ENCODE results near the gene TPST2.
"Not testable (repeated sequence)": the region's sequence is repeated elsewhere in the genome, so short reads cannot be mapped to it uniquely, and the experiment has no call there.

TPST2 gene

GRCh38 chr22:26553056-26553752 is 36.7 kb downstream of the TPST2 start:
- DNase-seq: no peak

- DNase-seq: no peak
Observed at GRCh38 chr22:26552466-26552865, 37.5 kb downstream of the TPST2 start.

DNA sequence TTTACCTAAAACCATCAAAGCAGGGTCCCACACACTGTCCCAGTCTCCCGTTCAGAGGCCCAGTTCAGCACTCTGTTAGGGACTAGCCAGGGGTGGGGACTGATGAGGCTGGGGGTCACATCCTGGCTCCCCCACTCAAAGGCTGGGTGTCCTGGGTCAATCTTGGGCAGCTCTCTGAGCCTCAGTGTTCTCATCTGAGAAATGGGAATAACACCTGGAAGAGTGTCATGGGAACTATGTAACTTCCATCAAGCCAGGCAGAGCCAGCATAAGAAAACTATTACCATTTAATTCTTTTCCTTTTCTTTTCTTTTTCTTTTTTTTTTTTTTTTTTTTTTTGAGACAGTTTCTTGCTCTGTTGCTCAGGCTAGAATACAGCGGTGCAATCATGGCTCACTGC is 38.4 kb downstream of the TPST2 start:
- DNase-seq: no peak

DNA sequence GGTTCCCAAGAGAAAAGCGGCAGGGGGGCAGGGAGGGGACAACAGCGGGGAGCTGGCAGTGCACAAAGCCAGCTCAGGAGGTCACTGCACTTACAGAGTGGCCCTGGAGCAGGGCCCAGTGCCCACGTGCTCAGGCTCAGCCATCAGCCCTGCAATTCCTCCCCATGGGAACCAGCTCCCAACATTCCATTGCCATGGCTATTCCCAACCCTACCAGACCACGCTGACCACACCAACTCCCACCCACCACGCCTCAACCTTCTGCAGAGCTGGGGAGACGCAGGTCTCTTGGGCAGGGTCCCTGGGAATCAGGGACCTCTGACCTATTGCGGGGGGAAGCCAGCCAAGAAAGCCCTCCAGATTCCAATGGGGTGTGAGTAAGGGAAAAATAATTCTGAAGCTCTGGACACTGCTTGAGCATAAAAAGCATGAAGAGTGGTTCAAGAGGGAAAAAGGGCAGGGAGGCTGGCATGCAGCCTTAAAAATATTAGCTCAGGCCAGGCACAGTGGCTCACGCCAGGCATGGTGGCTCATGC is 39.4 kb downstream of the TPST2 start:
- no peak for DNase-seq

GRCh38 chr22:26549902-26550497 is 39.9 kb downstream of the TPST2 start:
- DNase-seq: no peak

DNA sequence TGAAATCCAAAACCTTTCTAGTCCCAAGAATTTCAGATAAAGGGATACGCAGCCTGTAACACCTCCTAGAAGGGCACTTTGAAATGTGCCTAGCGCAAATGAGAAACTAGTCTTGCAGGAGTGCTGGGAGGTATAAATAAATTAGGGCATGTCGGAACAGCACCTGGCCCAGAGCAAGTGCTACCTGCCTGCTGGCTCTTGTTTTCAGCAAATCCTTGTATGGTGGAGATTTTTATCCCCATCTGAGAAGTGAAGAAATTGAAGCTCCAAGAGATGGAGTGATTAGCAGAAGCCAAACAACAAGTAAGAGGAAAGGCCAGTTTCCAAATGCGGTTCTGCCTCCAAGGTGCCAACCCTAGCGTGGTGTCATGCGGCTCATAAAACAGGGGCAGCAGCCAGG is 40.9 kb downstream of the TPST2 start:
- DNase-seq: no peak

DNA sequence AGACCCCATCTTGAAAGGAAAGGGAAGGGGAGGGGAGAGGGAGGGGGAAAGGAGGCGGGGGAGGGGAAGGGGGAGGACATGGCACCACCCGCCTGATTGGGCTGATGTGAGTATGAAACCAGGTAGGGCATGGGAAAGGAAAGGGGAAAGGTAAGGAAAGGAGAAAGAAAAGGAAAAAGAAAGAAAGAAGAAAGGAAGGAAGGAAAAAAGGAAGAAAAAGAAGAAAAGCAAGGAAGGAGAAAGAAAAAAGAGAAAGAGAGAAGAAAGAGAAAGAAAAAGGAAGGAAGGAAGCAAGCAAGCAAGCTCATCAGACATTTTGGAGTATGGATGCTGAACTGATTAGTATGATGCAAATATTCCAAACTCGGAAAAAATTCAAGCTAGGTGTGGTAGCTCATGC is 41.6 kb downstream of the TPST2 start:
- no peak for DNase-seq

- no peak for DNase-seq
Observed at GRCh38 chr22:26547837-26548236, 42.1 kb downstream of the TPST2 start.

DNA sequence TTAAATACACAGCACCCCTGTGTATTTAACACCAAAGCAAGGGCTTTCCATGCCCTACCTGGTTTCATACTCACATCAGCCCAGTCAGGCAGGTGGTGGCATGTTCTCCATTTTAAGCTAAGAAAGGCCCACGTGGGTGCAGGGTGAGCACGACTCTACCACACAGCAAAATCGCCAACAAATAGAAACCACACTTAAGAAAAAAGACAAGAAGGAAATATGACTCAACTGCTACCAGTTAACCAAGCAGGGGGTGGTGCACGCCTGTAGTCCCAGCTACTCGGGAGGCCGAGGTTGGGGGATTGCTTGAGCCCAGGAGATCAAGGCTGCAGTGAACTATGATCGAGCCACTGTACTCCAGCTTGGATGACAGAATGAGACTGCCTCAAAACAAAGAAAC is 42.5 kb downstream of the TPST2 start:
- DNase-seq: no peak

GRCh38 chr22:26546282-26546681 is 43.6 kb downstream of the TPST2 start:
- no peak for DNase-seq

GRCh38 chr22:26545827-26546226 is 44.1 kb downstream of the TPST2 start:
- no peak for DNase-seq

DNA sequence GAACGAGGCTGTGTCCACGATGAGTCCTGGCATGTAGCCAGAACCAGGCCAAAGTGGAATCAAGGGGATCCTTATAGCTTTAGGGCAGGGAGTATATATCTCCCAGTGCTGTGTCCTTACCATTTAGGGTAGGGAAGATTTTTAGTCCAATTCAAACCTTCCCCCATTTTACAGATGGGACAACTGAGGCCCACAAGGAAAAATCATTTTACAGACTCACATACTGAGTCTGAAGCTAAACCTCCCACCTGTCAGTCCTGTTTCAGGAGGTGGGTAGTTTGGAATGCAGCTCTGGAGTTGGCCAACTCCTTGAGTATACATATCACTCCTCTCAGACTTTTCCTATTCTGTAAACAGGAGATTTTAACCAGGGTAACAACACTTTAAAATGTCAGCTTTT is 44.5 kb downstream of the TPST2 start:
- no peak for DNase-seq

DNA sequence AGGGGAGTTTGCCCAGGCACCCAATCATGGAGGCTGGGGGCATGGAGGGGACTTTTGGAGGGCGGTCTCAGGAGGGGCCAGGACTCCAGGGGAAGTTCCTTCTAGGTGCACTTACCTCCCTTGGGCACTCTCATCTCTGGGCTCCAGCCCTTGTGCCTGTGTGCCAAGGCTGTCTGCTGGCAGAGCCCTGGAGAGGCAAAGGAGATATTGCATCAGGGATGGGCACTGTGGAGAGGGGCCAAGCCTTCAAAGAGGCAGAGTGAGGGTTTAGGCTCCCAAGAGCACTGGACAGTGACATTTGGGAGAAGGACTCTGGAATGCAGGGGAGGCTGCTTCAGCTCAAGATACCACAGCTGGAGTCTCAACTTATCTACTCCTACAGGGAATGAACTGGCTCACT is 45.4 kb downstream of the TPST2 start:
- no peak for DNase-seq

DNA sequence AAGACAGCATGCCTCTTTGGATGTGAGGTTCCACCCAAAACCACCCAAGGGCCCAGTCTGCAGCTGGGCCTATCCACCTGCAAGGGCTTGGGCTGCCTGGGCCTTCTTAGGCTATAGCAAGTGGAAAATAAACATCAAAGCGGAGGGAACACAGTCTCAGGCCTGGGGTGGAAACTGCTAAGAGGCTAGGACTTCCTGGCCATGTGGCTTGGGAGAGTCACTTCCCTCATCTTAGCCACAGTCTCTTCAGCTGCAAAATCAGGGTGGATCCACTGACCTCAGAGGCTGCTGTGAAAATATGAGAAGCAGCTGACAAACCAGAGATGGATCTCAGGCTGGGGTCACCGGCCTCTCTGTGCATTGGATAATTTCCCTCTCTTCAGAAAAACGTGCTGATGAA is 47.1 kb downstream of the TPST2 start:
- no peak for DNase-seq

- DNase-seq: no peak
Observed at GRCh38 chr22:26541167-26541819, 48.6 kb downstream of the TPST2 start.

- no peak for DNase-seq
Observed at GRCh38 chr22:26540119-26540518, 49.8 kb downstream of the TPST2 start.

- no peak for DNase-seq
Observed at GRCh38 chr22:26536762-26537134, 53.2 kb downstream of the TPST2 start.

DNA sequence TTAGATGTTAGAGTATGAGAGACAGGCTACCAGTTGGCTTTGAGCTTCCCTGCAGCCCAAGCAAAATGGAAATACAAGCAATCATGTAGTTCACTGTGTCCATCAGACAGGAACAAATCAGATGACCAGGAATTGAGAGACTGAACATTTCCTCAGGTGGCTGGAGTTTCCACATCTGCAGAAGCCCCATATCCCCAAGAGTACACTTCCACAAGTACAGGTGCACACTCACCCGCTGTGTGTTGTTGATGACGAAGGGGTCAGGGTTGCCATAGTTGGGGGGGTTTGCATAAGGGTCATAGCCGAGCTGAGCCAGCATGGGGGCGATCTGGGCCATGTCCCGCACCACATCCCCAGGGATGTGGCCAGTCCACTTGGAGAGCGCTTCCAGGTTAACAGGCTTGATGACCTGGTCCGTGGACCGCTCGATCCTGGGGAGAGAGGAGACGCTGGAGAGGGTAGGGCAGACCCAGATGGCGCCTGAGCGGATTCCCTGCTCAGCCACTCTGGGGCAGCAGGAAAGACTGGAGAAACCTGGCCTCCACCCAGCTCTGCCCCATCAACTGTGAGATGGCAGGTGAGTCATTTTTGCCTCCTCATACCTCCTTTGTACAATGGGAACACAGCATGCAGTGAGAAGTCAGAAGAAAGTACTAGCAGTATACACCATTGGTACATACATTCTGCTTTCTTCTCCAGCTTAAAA is 53.7 kb downstream of the TPST2 start:
- no peak for DNase-seq

DNA sequence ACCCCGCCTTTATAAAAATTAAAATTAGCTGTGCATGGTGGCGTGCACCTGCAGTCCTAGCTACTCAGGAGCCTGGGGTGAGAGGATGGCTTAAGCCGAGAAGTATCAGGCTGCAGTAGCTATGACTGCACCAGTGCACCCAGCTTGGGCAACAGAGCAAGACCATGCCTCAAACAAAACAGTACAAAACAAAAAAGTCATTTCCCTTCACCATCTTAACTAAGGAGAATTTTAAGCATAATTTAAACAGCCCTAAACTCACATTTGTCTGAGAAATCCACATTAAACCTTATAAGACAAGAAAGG is 54.4 kb downstream of the TPST2 start:
- DNase-seq: no peak

- DNase-seq: no peak
Observed at GRCh38 chr22:26534874-26535602, 54.9 kb downstream of the TPST2 start.

- DNase-seq: no peak
Observed at GRCh38 chr22:26534171-26534855, 55.6 kb downstream of the TPST2 start.

DNA sequence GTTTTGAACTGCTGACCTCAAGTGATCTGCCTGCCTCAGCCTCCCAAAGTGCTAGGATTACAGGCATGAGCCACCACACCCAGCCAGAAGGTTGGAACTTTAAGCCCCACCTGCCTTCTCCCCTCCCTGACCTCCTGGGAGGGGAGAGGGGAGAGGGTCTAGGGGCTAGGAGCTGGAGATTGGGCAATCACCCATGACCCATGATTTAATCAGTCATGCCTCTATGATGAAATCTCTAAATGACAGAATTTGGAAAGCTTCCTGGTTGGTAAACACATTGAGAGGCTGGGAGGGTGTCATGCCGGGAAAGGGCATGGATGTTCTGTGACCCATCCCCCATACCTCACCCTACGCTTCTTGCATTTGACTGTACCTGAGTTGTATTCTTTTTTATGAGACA is 60.6 kb downstream of the TPST2 start:
- DNase-seq: no peak

GRCh38 chr22:26528518-26528917 is 61.4 kb downstream of the TPST2 start:
- not testable (repeated sequence) for DNase-seq
